HG02840 (cell line): ENCODE results near the gene TTC17.
"Not testable (repeated sequence)": the region's sequence is repeated elsewhere in the genome, so short reads cannot be mapped to it uniquely, and the experiment has no call there.

Experiments
- ATAC-seq: cut with Tn5 transposase; IDR thresholded peaks from one replicate; pipeline ENCODE4 v1.9.1; 2021; ENCODE audit warnings: mild to moderate bottlenecking, moderate library complexity, moderate number of reproducible peaks; ENCODE audit not compliant: unreplicated experiment, low FRiP score

The TTC17 gene

DNA sequence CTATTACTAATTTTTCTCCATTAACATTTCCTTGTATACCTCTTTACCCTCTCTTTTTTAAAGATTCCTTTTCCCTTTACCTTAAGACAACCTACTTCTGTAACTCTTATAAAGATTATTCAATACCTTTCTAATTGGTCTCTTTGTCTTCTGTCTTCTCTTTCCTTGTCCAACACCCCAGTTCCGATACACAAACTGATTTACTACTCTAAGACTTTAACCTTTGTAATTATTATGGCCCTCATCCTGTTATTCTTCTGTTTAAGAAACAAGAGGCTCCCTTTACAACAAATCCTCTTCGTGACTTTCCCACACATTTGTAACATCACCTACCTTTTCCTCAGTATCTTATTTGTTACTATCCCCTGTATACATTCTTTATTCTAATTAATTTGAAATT, 81.8 kb downstream of the TTC17 start:
- ATAC-seq = no peak

DNA sequence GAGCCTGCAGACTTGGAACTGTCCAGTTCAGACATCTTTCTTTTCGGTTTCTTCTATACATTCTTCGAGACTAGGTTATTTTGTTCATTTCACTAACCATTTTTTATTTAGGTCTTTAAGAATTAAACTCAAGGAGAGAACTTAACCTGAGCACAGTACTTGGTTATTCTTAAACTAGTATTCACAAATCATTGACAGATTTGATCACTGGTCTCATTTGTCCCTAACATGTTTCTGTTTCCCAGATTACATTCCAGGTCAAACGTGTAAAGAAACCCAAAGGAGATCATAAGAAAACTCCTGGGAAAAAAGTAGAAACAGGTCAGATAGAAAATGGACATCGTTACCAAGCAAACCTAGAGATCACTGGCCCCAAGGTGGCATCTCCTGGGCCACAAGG, 85.1 kb downstream of the TTC17 start:
- ATAC-seq = no peak

DNA sequence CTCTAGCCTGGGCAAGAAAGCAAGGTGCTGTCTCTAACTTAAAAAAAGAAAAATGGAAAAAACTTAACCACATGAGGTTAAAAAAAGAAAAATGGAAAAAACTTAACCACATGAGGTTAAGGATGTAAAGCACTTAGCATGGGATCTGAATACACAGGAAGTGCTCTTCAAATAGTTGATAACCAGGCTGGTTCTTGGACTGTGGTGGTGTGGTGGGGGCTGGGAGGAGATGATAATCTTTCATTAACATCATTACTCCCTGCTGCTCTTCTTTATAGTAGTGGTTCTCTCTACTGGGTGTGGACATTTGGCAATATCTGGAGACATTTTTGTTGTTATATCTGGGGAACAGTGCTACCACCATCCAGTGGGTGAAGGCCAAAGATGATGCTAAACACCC, 88.4 kb downstream of the TTC17 start:
- ATAC-seq = no peak

DNA sequence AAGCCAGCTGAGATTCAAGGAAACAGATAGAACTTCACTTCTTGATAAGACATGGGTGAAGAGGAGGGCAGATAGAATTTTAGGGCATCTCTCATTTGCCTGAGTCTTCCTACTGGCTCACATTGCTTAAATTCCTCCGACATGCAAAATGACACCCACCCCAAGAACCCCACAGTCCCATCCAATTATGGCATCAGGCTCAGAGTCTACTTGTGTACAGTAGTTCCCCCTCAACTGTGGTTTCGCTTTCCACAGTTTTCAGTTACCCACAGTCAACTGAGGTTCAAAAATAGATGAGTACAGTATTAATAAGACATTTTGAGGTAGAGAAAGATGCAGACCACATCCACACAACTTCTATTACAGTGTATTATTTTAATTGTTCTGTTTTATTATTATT, 99.8 kb downstream of the TTC17 start:
- no peak for ATAC-seq

DNA sequence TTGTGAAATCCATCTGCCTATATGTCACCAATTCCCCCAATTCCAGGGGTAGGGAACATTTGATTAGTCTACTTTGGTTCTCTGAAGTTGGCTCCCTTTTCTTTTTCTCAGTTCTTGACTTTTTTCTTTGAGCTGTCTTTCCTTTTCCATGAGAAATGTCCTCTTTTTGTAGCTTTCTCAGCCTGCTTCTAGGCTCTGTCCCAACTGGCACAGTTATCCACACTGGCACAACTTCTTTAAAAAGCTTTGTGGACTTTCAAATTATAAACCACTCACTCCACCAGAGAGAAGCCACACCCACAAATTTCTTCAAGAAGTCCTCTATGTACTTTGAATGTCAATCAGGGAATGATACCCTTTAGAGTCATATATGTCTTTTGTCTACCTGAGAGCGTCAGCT, 100.5 kb downstream of the TTC17 start:
- no peak for ATAC-seq

DNA sequence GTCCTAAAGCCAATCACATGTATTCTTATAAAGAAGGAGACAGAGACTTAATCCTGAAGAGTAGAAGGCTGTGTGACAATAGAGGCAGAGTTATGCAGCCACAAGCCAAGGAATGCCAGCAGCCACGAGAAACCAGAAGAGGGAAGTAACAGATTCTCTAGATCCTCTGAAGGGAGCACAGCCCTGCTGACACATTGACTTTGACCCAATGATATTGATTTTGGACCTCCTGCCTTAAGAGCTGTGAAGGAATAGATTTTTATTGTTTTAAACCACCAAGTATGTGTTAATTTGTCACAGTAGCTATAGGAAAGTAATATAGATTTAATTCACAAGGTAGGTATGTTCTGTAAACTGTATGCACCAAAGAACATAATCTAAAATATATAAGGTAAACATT, 103.6 kb downstream of the TTC17 start:
- no peak for ATAC-seq

DNA sequence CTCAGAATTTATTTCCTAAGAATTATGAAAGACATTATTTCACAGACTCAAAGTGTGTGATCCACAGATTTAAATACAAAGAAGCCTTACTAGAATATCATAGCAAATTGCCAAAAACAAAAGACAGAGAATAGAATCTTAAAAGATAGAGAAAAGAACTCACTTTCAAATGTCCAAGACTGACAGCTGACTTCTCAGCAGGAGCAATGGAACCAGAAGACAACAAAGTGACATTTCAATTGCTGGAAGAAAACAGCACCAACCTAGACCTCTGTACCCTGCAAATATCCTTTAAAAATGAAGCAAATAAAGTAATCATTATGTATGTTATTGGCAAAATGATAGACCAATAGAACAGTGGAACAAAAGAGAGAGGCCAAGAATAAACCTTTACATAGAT, 109.2 kb downstream of the TTC17 start:
- no peak for ATAC-seq

DNA sequence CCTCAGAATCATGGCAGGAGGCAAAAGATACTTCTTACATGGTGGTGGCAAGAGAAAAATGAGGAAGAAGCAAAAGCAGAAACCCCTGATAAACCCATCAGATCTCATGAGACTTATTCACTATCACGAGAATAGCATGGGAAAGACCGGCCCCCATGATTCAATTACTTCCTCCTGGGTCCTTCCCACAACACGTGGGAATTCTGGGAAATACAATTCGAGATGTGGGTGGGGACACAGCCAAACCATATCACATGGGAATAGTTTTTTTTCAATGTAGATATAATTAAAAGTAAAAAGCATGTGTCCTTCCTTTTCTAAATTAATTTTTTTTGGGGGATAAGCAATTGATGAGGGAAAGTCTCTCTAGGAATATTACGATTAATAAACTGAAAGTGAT, 118.8 kb downstream of the TTC17 start:
- not testable (repeated sequence) for ATAC-seq

DNA sequence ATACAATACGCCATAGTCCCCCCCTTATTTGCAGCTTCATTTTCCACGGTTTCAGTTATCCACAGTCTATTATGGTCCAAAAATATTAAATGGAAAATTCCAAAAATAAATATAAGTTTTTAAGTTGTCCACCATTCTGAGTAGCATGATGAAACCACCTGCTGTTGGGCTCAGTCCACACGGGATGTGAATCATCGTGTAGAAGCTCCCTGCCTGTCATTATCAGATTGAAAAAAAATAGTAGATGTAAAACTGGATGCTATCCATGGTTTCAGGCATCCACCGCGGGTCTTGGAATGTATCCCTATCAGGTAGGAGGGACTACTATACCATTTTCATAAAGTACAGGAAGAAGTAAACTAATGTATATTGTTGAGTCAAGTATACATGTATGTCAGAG, 127.4 kb downstream of the TTC17 start:
- no peak for ATAC-seq

DNA sequence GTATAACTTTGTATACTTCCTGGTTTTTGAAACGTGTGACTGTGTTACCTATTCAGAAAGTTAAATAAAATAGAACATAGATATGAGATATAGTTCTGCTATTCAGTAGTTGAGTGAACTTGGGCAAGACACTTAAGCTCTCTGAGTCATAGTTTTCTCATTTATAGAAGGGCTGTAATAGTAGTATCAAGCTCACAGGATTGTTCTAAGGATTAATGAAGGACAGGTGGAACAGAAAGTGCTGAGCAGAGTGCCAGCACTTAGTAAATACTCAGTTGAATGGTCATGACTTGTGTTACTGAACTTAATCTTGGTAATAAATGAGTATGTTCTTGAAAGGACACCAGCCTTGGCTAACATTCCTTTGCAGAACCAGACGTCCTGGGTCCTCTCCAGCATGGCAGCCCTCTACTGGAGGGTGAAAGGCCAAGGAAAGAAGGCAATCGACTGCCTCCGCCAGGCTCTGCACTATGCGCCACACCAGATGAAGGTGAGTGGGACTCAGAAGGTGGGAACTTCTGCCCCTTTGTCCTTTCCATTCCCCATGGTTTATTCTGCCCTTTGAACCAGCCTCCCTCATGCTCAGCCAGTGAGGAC, 131.2 kb downstream of the TTC17 start:
- no peak for ATAC-seq

DNA sequence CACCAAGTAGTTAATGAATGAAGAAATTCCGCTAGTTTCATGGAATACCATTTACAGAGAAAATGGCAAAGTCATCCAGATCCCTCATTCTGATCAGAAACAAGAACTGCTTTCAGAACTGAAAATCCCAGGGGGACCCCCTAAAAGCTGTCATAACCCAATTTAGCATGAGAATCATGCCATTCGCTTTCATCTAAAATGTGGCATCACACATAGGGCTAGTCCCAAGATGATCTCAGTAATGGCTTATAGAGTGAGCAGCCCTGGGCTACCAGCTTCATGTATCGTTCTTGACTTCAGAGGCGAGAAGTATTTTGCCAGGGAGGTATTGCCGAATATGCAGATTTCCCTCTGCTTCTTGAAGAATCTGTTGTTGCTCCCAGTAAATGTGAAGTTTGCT, 134.0 kb downstream of the TTC17 start:
- no peak for ATAC-seq

DNA sequence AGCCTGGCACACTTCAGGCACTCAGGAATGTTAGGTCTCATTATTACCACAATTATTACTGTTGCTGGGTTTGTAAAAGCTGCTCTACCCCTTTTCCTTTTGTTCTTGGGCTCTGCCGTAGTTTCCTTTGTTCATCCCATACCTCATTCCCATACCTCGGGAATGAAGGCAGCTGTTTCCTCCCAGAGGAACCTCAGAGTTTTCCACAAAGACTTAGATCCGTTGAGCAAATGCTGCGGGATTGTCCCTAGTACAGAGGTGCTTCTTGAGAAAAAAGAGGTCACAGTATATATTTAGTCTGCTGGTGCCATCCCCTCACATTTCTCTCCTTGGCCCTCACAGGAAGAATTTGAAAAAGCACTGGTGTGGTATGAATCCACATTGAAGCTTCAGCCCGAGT, 134.7 kb downstream of the TTC17 start:
- ATAC-seq = no peak

DNA sequence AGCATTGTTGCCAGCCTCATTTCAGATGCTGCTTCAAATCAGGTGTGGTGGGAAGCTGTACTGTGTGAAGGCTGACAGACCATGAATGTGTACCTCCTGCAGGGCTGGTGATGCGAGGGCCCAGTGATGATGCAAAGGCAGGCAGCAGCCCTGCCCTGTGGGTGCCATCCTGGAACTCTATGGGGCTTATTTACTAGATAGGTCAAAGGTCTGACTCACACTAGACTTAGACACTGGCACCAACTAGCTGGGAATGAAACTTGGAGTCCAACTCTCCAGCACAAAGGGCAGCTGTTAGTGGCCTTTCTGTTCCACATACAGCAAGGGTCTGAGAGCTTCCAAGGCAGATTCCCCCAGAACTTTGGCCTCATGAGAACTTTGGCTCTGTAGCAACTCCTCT, 138.4 kb downstream of the TTC17 start:
- no peak for ATAC-seq

DNA sequence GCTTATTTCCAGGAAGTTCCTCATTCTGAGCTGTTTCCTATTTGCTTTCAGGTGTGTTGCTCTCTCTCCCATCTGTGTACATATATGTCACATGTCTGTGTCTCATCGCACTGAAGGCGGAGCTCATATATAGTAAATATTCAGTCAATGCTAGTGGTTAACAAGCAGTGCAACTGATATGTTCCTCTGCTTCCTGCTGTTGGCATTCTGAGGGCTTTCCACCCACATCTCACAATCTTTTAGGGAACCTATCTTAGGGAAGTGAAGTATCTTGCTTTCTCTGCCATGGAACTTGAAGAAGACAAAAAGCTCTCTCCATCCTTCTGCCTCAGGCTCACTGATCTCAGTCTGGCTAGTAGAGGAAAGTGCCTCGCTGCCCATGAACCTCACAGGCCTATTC, 139.8 kb downstream of the TTC17 start:
- ATAC-seq = no peak

DNA sequence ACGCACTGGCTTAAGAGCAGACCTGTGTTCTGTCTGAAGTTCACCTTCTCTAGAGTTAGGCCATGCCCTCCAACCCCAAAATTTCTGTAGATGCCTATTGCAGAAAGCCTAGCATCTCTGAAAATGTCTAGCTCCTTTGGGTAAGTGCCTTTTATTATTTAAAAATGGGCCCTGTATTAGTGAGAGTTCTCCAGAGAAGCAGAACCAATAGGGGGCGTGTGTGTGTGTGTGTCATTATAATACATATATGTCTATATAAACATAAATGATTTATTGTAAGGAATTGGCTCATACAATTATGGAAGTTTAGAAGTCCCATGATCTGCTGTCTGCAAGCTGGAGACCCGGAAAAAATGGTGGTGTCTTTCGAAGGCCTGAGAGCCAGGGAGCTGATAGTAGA, 144.7 kb downstream of the TTC17 start:
- no peak for ATAC-seq

DNA sequence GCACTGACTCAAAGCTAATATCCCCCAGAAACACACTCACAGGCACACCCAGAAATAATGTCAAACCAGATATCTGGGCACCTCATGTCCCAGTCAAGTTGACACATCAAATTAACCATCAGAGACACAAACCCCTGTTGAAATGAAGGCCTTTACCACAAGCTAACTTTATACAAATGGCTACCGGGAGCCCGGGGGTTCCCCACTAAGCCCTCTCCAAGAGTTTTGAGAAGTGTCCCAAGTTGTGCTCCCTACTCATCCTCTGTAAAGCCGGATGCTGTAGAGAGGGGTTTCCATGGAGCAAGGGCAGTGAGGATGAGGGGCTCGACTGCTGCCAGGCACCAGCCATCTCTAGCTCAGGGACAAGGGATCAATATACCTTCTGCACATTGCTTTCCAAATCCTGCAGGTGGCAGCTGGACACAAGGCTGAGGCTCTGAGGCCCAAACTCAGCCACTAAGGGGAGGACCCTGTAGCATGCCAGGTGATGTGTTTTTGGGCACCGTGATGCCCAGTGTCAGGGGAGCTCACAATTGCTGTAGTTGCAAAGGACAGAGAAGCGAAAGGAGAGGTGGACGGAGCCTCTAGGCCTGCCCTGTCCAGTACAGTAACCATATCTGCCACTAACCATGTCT, 145.7 kb downstream of the TTC17 start:
- no peak for ATAC-seq

DNA sequence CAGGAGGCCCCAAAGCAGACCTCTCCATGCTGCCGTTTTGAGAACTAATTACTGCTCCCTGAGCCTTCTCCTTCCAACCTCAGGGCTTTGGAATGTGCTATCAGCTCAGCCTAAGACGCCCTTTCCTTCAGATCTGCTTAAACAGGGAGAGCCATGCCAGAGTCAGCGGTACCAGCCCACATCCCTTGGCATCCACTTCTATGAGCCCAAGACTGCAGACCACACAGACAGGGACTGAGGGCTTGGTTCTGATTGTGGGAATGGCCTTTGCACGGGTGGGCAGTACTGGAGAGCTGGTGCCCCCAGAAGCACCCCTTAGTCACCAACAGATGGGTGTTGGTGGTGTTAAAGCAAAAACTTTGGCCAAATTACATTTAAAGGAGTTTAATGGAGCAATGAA, 146.5 kb downstream of the TTC17 start:
- no peak for ATAC-seq

DNA sequence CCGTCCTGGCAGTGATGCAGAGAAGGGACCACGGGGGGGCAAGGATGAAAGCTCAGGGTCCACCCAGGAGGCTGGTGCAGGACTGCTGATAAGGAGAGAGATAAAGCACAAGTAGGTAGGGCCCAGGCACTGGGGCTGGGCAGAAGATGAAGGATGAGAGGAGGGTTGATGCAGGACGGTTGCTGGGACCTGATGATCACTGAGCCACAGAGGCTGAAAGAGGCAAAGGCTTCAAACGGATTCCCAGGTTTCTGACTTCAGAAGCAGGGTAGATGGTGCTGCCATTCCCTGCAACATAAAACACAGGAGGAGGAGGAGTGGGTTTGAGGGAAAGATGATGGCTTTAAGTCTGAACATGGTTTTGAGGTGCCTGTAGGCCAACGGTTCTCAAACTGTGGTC, 148.5 kb downstream of the TTC17 start:
- ATAC-seq = no peak

DNA sequence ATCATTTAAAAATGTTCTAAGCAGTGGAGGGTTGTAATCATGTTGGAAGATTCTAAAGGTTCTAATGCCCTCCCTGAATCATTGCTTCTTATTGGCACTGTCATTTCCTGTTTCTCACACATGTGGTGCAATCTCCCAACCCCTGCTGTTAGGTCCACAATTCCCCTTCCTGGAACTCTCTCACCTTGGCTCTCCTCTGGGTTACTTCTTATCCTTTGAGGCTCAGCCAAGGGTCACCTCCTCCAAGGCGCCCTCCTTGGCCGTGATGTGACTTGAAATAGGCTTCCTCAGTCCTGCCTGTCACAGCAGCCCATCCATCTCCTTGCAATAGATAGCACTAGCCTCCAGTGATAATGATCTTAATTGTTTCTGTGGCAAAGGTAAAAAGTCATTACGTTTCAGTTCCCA, 149.8 kb downstream of the TTC17 start:
- ATAC-seq = no peak

DNA sequence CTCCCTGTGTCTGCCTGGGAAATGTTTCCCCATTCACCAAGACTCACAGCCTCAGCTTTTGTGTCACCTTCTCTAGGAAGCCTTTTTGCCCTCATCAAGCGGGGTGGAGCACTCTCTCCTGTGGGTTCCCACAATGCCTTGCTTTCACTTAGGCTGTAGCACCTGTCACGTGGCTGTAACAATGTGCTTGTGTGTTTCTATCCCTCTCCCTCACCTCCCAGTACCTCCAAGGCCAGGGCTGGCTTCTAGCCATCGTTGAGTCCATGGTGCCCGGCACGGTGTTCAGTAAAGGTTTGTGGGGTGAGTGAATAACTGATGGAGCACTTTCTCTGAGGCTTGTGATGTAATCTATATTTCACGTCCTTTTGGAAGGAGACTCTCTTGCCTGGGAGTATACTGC, 153.2 kb downstream of the TTC17 start:
- no peak for ATAC-seq

DNA sequence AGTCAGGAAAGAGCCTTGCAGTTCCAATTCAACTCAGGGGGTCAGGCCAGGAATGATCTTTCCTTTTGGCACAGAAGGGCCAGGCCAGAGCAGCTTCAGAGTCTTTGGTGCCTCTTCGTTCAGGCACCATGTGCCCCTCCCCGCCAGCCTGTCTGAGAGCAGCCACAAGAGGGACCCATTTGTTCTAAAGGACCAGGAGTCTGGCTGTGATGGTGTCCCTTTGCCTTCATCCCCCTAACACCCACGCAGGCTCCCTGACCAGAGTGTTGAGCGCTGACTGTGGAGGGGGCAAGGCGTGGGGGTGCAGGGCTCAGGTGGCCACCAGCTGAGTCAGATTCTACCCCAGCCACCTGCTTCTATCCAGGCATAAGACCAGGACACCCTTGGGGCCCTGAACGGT, 156.4 kb downstream of the TTC17 start:
- ATAC-seq = no peak

DNA sequence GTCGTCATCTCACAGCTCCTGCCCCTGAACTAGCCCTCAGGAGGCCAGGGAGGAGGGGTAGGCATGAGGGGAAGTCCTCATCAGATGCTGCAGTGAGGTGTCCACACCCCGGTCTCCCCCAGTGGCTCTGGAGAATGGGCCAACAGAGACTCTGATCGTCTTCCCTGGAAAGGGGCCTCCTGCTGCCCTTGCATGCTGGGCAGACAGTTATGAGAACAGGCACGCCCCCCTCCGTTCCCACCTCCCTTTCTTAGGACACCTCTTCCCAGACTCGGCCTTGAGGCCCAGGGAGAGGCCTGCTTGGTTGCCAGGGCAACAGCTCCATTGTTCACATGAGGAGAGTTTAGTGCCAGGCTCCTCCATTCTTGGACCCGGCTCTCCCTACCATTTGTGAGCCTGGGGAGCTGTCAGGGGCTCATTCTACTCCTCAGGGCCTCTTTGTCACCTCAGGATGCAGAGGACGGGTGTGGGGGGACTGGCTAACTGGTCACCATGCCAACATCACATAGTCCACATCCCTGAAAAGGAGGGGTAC, 157.7 kb downstream of the TTC17 start:
- no peak for ATAC-seq

DNA sequence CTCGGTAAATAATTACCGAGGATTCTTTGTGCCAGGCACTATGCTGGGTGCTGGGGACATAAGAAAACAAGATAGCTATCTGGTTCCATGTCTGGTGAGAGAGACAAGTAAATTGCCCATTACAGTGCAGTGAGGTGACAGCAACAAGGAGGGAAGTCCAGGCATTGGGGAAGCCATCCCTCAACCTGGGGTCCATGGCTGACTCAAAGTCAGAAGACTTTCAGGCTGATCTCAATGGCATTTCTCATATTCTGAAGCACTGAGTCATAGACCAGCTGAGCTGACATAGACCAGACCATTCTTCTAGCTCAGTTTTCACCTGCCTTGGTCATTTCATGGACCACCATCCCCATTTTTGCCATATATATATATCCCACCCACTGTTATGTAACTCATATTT, 158.8 kb downstream of the TTC17 start:
- no peak for ATAC-seq
